GM23338 (cell line): ENCODE data around the gene DTX1. TPM values are rescaled to one million over a fixed set of nuclear protein-coding genes. Genes with fewer than 3 reads are reported as not detected.

ENCODE experiments used
- ATAC-seq: fragments of 200-7000 bp; cut with Tn5 transposase; 3 replicates; pipeline ENCODE4 v1.9.1; 2020
- DNase-seq: peaks from one replicate; pipeline ENCODE4 v3.0.0-alpha.2; 2015; ENCODE audit warnings: low spot score
- H2AFZ ChIP-seq: fragments of 200-600 bp; sonication (generic); 2 replicates; pipeline ENCODE4 v1.8.0; 2016; ENCODE audit warnings: antibody characterized with exemption, mild to moderate bottlenecking, moderate library complexity
- H3F3A ChIP-seq: fragments of 200-600 bp; sonication (generic); replicated peaks from 2 replicates; pipeline ENCODE4 v1.8.0; 2017; ENCODE audit warnings: antibody characterized with exemption, mixed run types, low read depth
- H3K27ac ChIP-seq: fragments of 200-600 bp; sonication (generic); 2 replicates; pipeline ENCODE4 v1.6.1; 2016; ENCODE audit warnings: low read depth
- H3K27me3 ChIP-seq: fragments of 200-600 bp; sonication (generic); 2 replicates; pipeline ENCODE4 v1.8.0; 2016; ENCODE audit warnings: mild to moderate bottlenecking, mixed run types, moderate library complexity; ENCODE audit not compliant: insufficient read depth
- H3K36me3 ChIP-seq: fragments of 200-600 bp; sonication (generic); 2 replicates; pipeline ENCODE4 v1.8.0; 2016; ENCODE audit warnings: mild to moderate bottlenecking; ENCODE audit not compliant: insufficient read depth
- H3K4me1 ChIP-seq: fragments of 200-600 bp; sonication (generic); 2 replicates; pipeline ENCODE4 v1.8.0; 2016; ENCODE audit warnings: mild to moderate bottlenecking, moderate library complexity; ENCODE audit not compliant: insufficient read depth
- H3K4me2 ChIP-seq: fragments of 200-600 bp; sonication (generic); 2 replicates; pipeline ENCODE4 v1.7.1; 2017; ENCODE audit warnings: mixed run types
- H3K4me3 ChIP-seq: fragments of 200-600 bp; sonication (generic); 2 replicates; pipeline ENCODE4 v1.6.1; 2016; ENCODE audit warnings: mixed run types
- H3K79me2 ChIP-seq: fragments of 200-600 bp; sonication (generic); replicated peaks from 2 replicates; pipeline ENCODE4 v1.8.0; 2017; ENCODE audit warnings: mild to moderate bottlenecking; ENCODE audit not compliant: insufficient read depth
- H3K9me2 ChIP-seq: fragments of 200-600 bp; sonication (generic); 2 replicates; pipeline ENCODE4 v1.8.0; 2017; ENCODE audit not compliant: insufficient read depth
- H4K20me1 ChIP-seq: fragments of 200-600 bp; sonication (generic); replicated peaks from 2 replicates; pipeline ENCODE4 v1.8.0; 2017; ENCODE audit warnings: mild to moderate bottlenecking; ENCODE audit not compliant: insufficient read depth
- H3K27ac Mint-ChIP-seq: 2 replicates; pipeline ENCODE4 v1.8.0; 2020; ENCODE audit warnings: inconsistent platforms, mild to moderate bottlenecking, moderate library complexity, mixed read lengths
- H3K27me3 Mint-ChIP-seq: 3 replicates; pipeline ENCODE4 v1.8.0; 2022; ENCODE audit warnings: low read depth, mild to moderate bottlenecking, moderate library complexity, mixed read lengths, inconsistent platforms; ENCODE audit not compliant: insufficient read depth, poor library complexity
- H3K36me3 Mint-ChIP-seq: 3 replicates; pipeline ENCODE4 v1.8.0; 2021; ENCODE audit warnings: low read depth, mild to moderate bottlenecking, inconsistent platforms, moderate library complexity, mixed read lengths
- H3K4me1 Mint-ChIP-seq: 3 replicates; pipeline ENCODE4 v1.8.0; 2020; ENCODE audit warnings: mild to moderate bottlenecking, inconsistent platforms, mixed read lengths
- H3K4me3 Mint-ChIP-seq: 3 replicates; pipeline ENCODE4 v1.8.0; 2021; ENCODE audit warnings: moderate library complexity, mild to moderate bottlenecking, inconsistent platforms, mixed read lengths
- H3K9me3 Mint-ChIP-seq: 3 replicates; pipeline ENCODE4 v1.8.0; 2020; ENCODE audit warnings: moderate library complexity, mild to moderate bottlenecking, inconsistent platforms, mixed read lengths
- CREB1 ChIP-seq: fragments of 250-450 bp; sonication (Bioruptor Pico); IDR thresholded peaks from 2 replicates; pipeline ENCODE4 v1.5.0; 2020; ENCODE audit warnings: low read depth, mild to moderate bottlenecking, moderate library complexity
- EZH2 ChIP-seq: fragments of 200-600 bp; sonication (generic); IDR thresholded peaks from one replicate; pipeline ENCODE4 v1.8.0; 2017; ENCODE audit warnings: antibody characterized with exemption, mild to moderate bottlenecking, low read depth; ENCODE audit not compliant: unreplicated experiment
- EZH2phosphoT487 ChIP-seq: fragments of 200-600 bp; sonication (generic); IDR thresholded peaks from one replicate; pipeline ENCODE4 v1.8.1; 2018; ENCODE audit warnings: antibody characterized with exemption; ENCODE audit not compliant: unreplicated experiment
- JUNB ChIP-seq: IDR thresholded peaks from one replicate; pipeline ENCODE4 v1.6.1; 2016; ENCODE audit warnings: antibody characterized with exemption; ENCODE audit not compliant: unreplicated experiment
- NANOG ChIP-seq: IDR thresholded peaks from 2 replicates; pipeline ENCODE4 v1.6.1; 2016; ENCODE audit warnings: antibody characterized with exemption, borderline replicate concordance
- POLR2AphosphoS5 ChIP-seq: IDR thresholded peaks from 2 replicates; pipeline ENCODE4 v1.6.1; 2016; ENCODE audit warnings: antibody characterized with exemption, low read depth
- REST ChIP-seq: IDR thresholded peaks from one replicate; pipeline ENCODE4 v1.6.1; 2018; ENCODE audit warnings: antibody characterized with exemption; ENCODE audit not compliant: unreplicated experiment
- STAT1 ChIP-seq: IDR thresholded peaks from one replicate; pipeline ENCODE4 v1.6.1; 2016; ENCODE audit warnings: antibody characterized with exemption; ENCODE audit not compliant: unreplicated experiment
- ZNF114 ChIP-seq: fragments of 250-450 bp; sonication (Bioruptor Pico); IDR thresholded peaks from 2 replicates; pipeline ENCODE4 v1.5.0; 2020; ENCODE audit warnings: mild to moderate bottlenecking, moderate library complexity
- ZNF331 ChIP-seq: fragments of 250-450 bp; sonication (Bioruptor Pico); IDR thresholded peaks from 2 replicates; pipeline ENCODE4 v1.5.0; 2020; ENCODE audit warnings: low read depth, mild to moderate bottlenecking, moderate library complexity
- ZNF462 ChIP-seq: fragments of 250-450 bp; sonication (Bioruptor Pico); IDR thresholded peaks from 2 replicates; pipeline ENCODE4 v1.5.0; 2020; ENCODE audit warnings: mild to moderate bottlenecking, moderate library complexity
- polyA plus RNA-seq: library from polyadenylated mRNA; unstranded; fragments of >200 nt; fragmentation: Nextera tagmentation; extraction: Ambion mirVana; gene quantifications from 2 replicates; pipeline ENCODE4 v1.2.1, GENCODE V29; 2016
- total RNA-seq: library from RNA; depleted of rRNA; stranded (reverse); fragments of >200 nt; shearing (Covaris generic); gene quantifications from 2 replicates; pipeline ENCODE4 v1.2.3, GENCODE V29; 2014
- TF ChIP-seq, protein P1 (sequence below), 2 experiments: fragments of 200-600 bp in 1 of 2; sonication (generic) in 1 of 2; conservative IDR thresholded peaks; 2 replicates each; pipeline versions ENCODE4 v1.5.1 to v1.6.1; 2016 to 2017; ENCODE audit warnings: antibody characterized with exemption in 2 of 2, low read depth in 2 of 2, mild to moderate bottlenecking in 2 of 2, moderate library complexity in 1 of 2
- TF ChIP-seq, protein P2 (sequence below): IDR thresholded peaks from 2 replicates; pipeline ENCODE4 v1.6.1; 2016; ENCODE audit warnings: antibody characterized with exemption

Gene DTX1
- total and polyA plus RNA-seq, 2 experiments from 2014 or later, result 1.6 to 9.0 TPM

DNA sequence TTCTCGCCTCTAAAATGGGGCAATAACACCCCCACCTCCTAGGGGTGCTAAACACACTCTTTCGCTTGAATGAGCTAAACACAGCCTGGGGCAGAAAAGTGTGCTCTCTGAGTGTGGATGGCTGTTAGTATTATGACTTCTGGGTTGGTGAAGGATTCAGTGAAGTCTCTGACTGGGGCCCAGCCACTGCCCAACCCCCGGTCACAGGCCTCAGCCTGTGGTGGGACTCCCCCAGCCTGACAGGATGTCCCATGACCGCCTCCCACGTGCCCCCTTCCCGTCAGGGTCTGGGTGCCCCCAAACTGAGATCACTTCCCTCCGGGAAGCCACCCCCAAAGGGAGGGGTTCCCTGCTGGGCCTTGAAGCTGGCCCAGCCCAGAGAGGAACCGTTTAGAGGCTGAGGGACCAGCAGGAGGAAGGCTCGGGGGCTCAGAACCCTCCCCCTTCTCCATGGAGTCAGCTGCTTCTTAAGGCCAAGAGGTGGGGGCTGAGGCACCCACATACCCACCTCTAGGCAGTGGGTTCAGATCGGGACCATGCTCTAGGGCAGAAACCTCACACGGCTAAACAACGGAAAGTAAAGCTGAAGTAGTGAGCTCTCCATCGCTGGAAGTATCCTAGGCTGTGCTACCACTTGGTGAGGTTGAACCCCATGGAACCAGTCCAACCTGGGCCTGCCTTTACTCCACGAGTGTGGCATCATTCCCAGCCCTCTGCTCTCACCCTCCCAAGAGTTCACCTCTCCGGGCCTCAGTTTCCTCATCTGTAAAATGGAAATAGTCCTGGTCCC is 13.8 kb downstream of the DTX1 start:
- Histone ChIP-seq H3K27ac (no peak overlapping the region), H3K4me3 (no peak overlapping the region), H3K27me3 (no peaks in the 10 kb centered on the region), H3F3A (no peaks in the 10 kb centered on the region), H3K36me3 (no peaks in the 10 kb centered on the region), H2AFZ (no peak overlapping the region), H4K20me1 (no peaks in the 10 kb centered on the region), H3K9me2 (no peaks in the 10 kb centered on the region), H3K79me2 (no peaks in the 10 kb centered on the region), H3K4me2 (no peak overlapping the region), H3K4me1 (peaks cover 8% of the 10 kb centered on the region; the same call in 1 of the 2 replicates)
- H3K27ac Mint-ChIP-seq, result no peak overlapping the region
- peaks cover 37% of the 10 kb centered on the region for H3K4me1 Mint-ChIP-seq
- no peak overlapping the region for H3K4me3 Mint-ChIP-seq
- DNase-seq (no peak), ATAC-seq (no peak)
- H3K27me3 Mint-ChIP-seq, result peaks cover 4% of the 10 kb centered on the region
- H3K9me3 Mint-ChIP-seq, result no peaks in the 10 kb centered on the region
- TF ChIP-seq EZH2 (no peak), CREB1 (no peak), JUNB (no peak), STAT1 (no peak), POLR2AphosphoS5 (no peak), EZH2phosphoT487 (no peak), ZNF114 (CRISPR knock-in tag) (no peak), ZNF462 (CRISPR knock-in tag) (no peak), REST (no peak), NANOG (no peak), ZNF331 (no peak)
- TF ChIP-seq, protein P1, sequence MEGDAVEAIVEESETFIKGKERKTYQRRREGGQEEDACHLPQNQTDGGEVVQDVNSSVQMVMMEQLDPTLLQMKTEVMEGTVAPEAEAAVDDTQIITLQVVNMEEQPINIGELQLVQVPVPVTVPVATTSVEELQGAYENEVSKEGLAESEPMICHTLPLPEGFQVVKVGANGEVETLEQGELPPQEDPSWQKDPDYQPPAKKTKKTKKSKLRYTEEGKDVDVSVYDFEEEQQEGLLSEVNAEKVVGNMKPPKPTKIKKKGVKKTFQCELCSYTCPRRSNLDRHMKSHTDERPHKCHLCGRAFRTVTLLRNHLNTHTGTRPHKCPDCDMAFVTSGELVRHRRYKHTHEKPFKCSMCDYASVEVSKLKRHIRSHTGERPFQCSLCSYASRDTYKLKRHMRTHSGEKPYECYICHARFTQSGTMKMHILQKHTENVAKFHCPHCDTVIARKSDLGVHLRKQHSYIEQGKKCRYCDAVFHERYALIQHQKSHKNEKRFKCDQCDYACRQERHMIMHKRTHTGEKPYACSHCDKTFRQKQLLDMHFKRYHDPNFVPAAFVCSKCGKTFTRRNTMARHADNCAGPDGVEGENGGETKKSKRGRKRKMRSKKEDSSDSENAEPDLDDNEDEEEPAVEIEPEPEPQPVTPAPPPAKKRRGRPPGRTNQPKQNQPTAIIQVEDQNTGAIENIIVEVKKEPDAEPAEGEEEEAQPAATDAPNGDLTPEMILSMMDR (conservative IDR thresholded peaks at IDR 0.05; ENCODE audit: low read depth in 2 of 2), result no peak
- TF ChIP-seq, protein P2, sequence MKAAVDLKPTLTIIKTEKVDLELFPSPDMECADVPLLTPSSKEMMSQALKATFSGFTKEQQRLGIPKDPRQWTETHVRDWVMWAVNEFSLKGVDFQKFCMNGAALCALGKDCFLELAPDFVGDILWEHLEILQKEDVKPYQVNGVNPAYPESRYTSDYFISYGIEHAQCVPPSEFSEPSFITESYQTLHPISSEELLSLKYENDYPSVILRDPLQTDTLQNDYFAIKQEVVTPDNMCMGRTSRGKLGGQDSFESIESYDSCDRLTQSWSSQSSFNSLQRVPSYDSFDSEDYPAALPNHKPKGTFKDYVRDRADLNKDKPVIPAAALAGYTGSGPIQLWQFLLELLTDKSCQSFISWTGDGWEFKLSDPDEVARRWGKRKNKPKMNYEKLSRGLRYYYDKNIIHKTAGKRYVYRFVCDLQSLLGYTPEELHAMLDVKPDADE, result no peak
- H3K36me3 Mint-ChIP-seq, result no peaks in the 10 kb centered on the region
